Measurements from ENCODE around the gene CD36.
A peak's percentile ranks its signal among the peaks of the same experiment; 100 is the strongest.

GRCh38 chr7:80699045-80699638 lies 60.7 kb downstream of the CD36 start:
- TF ChIP-seq CTCF (IDR thresholded peaks at IDR 0.05) = peak in 5 of 6 experiments; percentile 58 to 79 (median 62)
- no peak for TF ChIP-seq POLR2A (IDR thresholded peaks at IDR 0.05)

Measured in esophagus squamous epithelium (tissue), 4 donors.